GM18520 (cell line): ENCODE data around the gene CNGA1.
"Not testable (repeated sequence)": the region's sequence is repeated elsewhere in the genome, so short reads cannot be mapped to it uniquely, and the experiment has no call there.

Source experiments
- ATAC-seq: cut with Tn5 transposase; IDR thresholded peaks from one replicate; pipeline ENCODE4 v1.9.1; 2021; ENCODE audit not compliant: unreplicated experiment

CNGA1 gene

GRCh38 chr4:47974566-47974965 lies 41.9 kb downstream of the CNGA1 start:
- ATAC-seq, result no peak

- ATAC-seq, result no peak
These were observed 43.8 kb downstream of the CNGA1 start for GRCh38 chr4:47972721-47973120.

- no peak for ATAC-seq
These were observed 44.3 kb downstream of the CNGA1 start for GRCh38 chr4:47972181-47972580.

GRCh38 chr4:47968847-47969246 lies 47.6 kb downstream of the CNGA1 start:
- ATAC-seq, result no peak

DNA sequence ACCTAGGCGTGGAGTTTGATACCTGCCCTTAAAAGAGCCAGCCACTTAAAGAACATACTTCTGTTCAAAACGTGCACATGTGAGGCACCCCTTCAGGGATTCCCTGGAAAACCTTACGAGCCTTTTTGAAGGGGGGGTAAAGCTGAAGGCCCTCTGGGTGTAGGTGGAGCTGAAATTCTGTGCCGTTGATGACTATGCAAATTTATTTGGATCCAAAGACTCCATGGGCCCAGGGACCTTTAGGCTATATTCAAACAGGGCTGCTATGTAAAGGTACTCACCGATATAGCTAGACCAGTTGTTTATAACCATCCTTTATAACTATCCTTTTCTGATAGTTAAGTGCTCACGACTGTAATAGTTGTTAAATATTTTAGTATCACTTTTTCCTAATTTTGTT lies 61.8 kb downstream of the CNGA1 start:
- no peak for ATAC-seq

- ATAC-seq, result no peak
These were observed 62.2 kb downstream of the CNGA1 start for GRCh38 chr4:47954245-47954644.

GRCh38 chr4:47945930-47946726 lies 70.4 kb downstream of the CNGA1 start:
- ATAC-seq, result no peak

GRCh38 chr4:47942081-47942819 lies 74.2 kb downstream of the CNGA1 start:
- no peak for ATAC-seq

GRCh38 chr4:47939456-47939855 lies 77.0 kb downstream of the CNGA1 start:
- ATAC-seq, result no peak

GRCh38 chr4:47936336-47936735 lies 80.1 kb downstream of the CNGA1 start:
- ATAC-seq, result no peak

DNA sequence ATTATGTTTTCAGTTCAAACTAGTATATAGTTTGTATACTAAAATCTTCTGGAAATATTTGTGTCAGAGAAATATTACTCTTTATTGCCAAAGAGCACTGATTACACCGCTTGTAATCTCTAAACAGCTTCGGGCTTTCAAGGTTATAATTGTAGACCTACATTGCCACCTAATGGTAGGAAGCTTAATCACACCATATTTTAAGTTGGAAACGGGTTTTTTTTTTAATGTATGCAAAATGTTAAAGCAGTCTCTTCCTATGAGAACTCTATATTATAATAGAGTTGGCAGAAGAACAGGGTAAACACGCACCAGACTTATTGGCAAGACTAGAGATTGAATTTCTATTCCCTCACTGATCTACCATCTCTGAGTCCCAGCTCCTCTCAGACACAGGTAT lies 82.6 kb downstream of the CNGA1 start:
- no peak for ATAC-seq

GRCh38 chr4:47930971-47931804 lies 85.3 kb downstream of the CNGA1 start:
- ATAC-seq, result no peak

- no peak for ATAC-seq
These were observed 86.7 kb downstream of the CNGA1 start for GRCh38 chr4:47929682-47930201.

- ATAC-seq, result peak; percentile 85
These were observed 89.7 kb downstream of the CNGA1 start for GRCh38 chr4:47926667-47927258.

DNA sequence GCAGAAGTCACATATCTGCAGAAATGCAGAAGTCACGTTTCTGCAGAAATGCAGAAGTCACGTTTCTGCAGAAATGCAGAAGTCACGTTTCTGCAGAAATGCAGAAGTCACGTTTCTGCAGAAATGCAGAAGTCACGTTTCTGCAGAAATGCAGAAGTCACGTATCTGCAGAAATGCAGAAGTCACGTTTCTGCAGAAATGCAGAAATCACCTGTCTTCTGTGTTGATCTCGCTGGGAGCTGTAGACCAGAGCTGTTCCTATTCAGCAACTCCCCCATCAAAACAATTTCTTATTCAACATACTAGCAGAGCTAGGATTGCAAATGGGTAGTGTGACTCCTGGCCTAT lies 93.2 kb downstream of the CNGA1 start:
- not testable (repeated sequence) for ATAC-seq

- ATAC-seq, result not testable (repeated sequence)
These were observed 93.8 kb downstream of the CNGA1 start for GRCh38 chr4:47922436-47923260.

GRCh38 chr4:47917163-47917562 lies 99.3 kb downstream of the CNGA1 start:
- not testable (repeated sequence) for ATAC-seq

DNA sequence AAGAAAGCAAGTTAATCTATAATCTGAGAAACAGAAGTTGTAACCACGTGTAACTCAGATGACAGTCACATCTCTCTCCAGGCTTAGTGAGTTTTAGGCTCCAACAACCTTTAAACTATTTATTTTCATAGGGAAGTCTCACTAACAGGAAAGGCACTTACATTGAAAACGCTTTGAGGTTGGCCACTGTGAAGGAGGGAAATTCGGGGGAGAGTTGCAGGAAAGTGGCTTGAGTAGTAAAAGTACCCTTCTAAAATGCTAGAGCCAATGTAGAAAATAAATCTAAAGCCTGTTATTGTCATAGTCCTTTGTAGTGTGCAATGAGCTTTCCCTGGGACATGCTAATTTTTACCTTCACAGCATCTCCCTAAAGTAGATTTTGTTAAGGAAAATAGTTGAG lies 101.1 kb downstream of the CNGA1 start:
- ATAC-seq, result no peak

- no peak for ATAC-seq
These were observed 101.6 kb downstream of the CNGA1 start for GRCh38 chr4:47914926-47915237.

GRCh38 chr4:47914220-47914925 lies 102.1 kb downstream of the CNGA1 start, which contains the start of gene NFXL1:
Gene NFXL1, minus strand, starts transcription at chr4:47914583. Its CDS starts 380 bp downstream, at chr4:47914203.
- ATAC-seq, result peak; percentile 97
